ENCODE measurements around the gene KIT.

The KIT gene

DNA sequence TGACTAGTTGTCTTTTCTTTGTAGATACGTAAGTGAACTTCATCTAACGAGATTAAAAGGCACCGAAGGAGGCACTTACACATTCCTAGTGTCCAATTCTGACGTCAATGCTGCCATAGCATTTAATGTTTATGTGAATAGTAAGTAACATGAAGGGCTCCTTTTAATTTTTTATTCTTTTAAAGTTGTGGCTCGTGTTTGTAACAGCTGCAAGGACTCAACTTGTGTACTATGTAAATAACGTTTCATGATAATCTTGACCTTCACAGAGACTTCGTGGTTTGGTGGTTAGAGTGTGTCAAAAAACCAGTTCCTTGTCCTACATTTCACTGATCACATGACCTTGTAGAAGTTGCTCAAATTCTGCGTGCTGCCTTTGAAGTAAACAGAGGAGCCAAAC is 51.6 kb downstream of the KIT start:
- no peaks in the 10 kb centered on the region for H3K9me3 ChIP-seq (ENCODE audit: control insufficient read depth in 1 of 2, low read length in 2 of 2)
- no peaks in the 10 kb centered on the region for H3K4me1 ChIP-seq (ENCODE audit: control insufficient read depth in 1 of 2, insufficient read depth in 2 of 2, low read length in 2 of 2)
- H3K27me3 ChIP-seq (ENCODE audit: low read depth, low read length): no peaks in the 10 kb centered on the region
- no peaks in the 10 kb centered on the region for H3K36me3 ChIP-seq (ENCODE audit: control insufficient read depth in 1 of 2, insufficient read depth in 2 of 2, low read length in 2 of 2)
- no peak overlapping the region for H3K4me3 ChIP-seq (ENCODE audit: low read depth in 1 of 2, low read length in 2 of 2)
- H3K27ac ChIP-seq (ENCODE audit: low read length): no peak overlapping the region

DNA sequence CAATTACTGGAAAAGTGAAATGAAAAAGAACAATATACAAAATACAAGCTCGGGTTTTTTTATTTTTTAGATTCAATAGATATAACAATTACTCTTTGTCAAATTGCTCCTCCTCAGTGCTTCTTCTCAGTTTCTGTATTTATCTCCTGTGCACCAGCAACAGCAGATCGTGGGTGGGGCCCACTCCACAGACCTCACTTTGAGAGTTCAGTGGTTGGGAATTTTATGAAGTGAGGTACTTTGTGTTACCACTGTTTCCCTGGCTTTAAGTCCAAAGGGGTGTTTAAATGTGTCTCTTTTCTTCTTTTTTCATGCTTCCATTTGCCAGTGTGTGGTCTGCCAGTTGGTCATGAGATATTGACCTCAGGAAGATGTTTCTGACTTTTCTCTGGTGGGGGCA is 54.4 kb downstream of the KIT start:
- H3K9me3 ChIP-seq (ENCODE audit: control insufficient read depth in 1 of 2, low read length in 2 of 2): no peaks in the 10 kb centered on the region
- no peaks in the 10 kb centered on the region for H3K4me1 ChIP-seq (ENCODE audit: control insufficient read depth in 1 of 2, insufficient read depth in 2 of 2, low read length in 2 of 2)
- H3K27me3 ChIP-seq (ENCODE audit: low read depth, low read length): no peaks in the 10 kb centered on the region
- no peak overlapping the region for H3K27ac ChIP-seq (ENCODE audit: low read length)
- no peak overlapping the region for H3K4me3 ChIP-seq (ENCODE audit: low read depth in 1 of 2, low read length in 2 of 2)
- H3K36me3 ChIP-seq (ENCODE audit: control insufficient read depth in 1 of 2, insufficient read depth in 2 of 2, low read length in 2 of 2): no peaks in the 10 kb centered on the region

DNA sequence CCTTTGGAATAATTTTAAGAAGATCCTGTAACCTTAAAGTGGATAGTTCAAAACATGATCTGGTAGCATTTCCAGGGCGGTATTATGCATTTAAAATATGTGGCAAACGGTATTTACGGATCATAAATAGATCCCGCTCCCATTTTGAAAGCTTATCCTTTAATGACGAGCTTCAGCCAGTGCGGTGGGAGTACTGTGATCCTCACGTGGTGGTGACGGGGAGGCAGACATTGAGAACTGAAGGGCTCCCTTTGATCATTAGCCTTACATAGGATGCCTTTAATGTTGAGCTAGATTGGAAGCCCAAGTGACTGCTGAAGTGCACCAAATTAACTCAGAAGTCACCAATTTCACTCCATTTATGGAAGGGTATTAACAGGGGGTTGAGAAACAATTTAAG is 56.9 kb downstream of the KIT start:
- Histone ChIP-seq H3K4me1 (ENCODE audit: control insufficient read depth in 1 of 2, insufficient read depth in 2 of 2, low read length in 2 of 2) (no peaks in the 10 kb centered on the region), H3K4me3 (ENCODE audit: low read depth in 1 of 2, low read length in 2 of 2) (no peak overlapping the region), H3K9me3 (ENCODE audit: control insufficient read depth in 1 of 2, low read length in 2 of 2) (no peaks in the 10 kb centered on the region), H3K36me3 (ENCODE audit: control insufficient read depth in 1 of 2, insufficient read depth in 2 of 2, low read length in 2 of 2) (no peaks in the 10 kb centered on the region), H3K27ac (ENCODE audit: low read length) (no peak overlapping the region), H3K27me3 (ENCODE audit: low read depth, low read length) (no peaks in the 10 kb centered on the region)

DNA sequence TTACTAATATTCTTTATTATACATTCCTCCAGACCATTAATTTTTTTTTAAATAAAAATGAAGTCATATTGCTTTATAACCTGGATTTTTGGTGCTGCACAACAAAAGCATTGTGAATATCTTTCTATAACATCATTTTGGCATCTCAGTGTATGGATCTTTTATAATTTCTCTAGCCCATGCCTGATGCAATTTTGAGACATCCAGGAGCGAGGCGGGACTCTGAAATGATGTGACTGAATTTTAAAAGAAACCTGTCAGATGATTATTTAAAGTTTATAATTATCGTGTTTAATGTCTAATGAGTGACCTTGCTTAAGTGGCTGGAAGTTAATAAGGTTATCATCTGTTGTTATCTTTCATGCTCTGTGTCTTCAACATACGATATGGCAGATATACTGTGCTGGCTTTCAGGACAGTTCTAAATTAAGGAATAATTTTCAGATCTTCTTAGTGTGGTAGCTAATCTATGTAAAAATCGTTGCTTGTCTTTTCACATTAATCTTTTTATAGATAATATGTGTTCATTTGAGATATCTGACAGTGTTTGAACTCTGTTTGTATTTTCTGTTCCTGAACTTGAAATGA is 58.8 kb downstream of the KIT start:
- no peak overlapping the region for H3K27ac ChIP-seq (ENCODE audit: low read length)
- H3K36me3 ChIP-seq (ENCODE audit: control insufficient read depth in 1 of 2, insufficient read depth in 2 of 2, low read length in 2 of 2): no peaks in the 10 kb centered on the region
- H3K4me3 ChIP-seq (ENCODE audit: low read depth in 1 of 2, low read length in 2 of 2): no peak overlapping the region
- no peaks in the 10 kb centered on the region for H3K9me3 ChIP-seq (ENCODE audit: control insufficient read depth in 1 of 2, low read length in 2 of 2)
- no peaks in the 10 kb centered on the region for H3K27me3 ChIP-seq (ENCODE audit: low read depth, low read length)
- H3K4me1 ChIP-seq (ENCODE audit: control insufficient read depth in 1 of 2, insufficient read depth in 2 of 2, low read length in 2 of 2): no peaks in the 10 kb centered on the region

DNA sequence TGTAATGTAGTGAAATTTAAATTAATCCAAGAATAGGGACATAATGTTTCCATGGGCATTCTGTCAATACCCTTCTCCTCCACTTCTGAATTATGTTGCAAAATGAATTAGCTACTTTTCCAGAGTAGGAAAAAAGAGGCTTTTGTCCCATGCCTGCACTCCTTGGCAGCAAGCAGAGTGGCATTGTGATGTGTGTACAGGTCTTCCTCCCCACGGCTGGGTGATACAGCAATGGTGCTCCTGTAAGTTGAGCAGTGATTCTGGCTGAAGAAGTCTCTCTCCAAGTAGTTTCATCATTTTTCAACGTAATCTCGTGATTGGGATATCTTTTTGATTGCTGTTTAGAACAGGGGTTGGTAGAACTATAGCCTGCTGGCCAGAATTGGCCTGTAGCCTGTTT is 59.9 kb downstream of the KIT start:
- no peaks in the 10 kb centered on the region for H3K36me3 ChIP-seq (ENCODE audit: control insufficient read depth in 1 of 2, insufficient read depth in 2 of 2, low read length in 2 of 2)
- H3K27me3 ChIP-seq (ENCODE audit: low read depth, low read length): no peaks in the 10 kb centered on the region
- H3K4me1 ChIP-seq (ENCODE audit: control insufficient read depth in 1 of 2, insufficient read depth in 2 of 2, low read length in 2 of 2): no peaks in the 10 kb centered on the region
- no peak overlapping the region for H3K4me3 ChIP-seq (ENCODE audit: low read depth in 1 of 2, low read length in 2 of 2)
- H3K27ac ChIP-seq (ENCODE audit: low read length): no peak overlapping the region
- H3K9me3 ChIP-seq (ENCODE audit: control insufficient read depth in 1 of 2, low read length in 2 of 2): no peaks in the 10 kb centered on the region

DNA sequence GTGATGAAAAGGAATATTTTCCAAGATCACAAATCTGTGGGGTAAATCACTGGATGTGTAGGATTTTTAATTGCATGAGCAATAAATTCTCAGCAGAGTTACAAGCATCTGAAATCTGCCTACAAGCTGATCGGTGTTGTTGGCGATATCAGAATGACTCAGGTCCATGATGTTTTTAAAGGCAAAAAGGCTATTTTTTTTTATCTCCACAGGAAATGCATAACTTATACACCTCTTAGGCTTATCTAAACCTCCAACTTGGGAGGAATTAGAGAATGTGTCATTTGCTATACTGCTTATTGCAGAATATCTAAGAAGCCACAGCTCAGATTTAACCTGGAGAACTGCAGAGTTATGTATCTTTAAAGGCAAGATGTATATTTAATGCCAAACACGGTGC is 61.6 kb downstream of the KIT start:
- Histone ChIP-seq H3K9me3 (ENCODE audit: control insufficient read depth in 1 of 2, low read length in 2 of 2) (no peaks in the 10 kb centered on the region), H3K27ac (ENCODE audit: low read length) (no peak overlapping the region), H3K27me3 (ENCODE audit: low read depth, low read length) (no peaks in the 10 kb centered on the region), H3K36me3 (ENCODE audit: control insufficient read depth in 1 of 2, insufficient read depth in 2 of 2, low read length in 2 of 2) (no peaks in the 10 kb centered on the region), H3K4me1 (ENCODE audit: control insufficient read depth in 1 of 2, insufficient read depth in 2 of 2, low read length in 2 of 2) (no peaks in the 10 kb centered on the region), H3K4me3 (ENCODE audit: low read depth in 1 of 2, low read length in 2 of 2) (no peak overlapping the region)

DNA sequence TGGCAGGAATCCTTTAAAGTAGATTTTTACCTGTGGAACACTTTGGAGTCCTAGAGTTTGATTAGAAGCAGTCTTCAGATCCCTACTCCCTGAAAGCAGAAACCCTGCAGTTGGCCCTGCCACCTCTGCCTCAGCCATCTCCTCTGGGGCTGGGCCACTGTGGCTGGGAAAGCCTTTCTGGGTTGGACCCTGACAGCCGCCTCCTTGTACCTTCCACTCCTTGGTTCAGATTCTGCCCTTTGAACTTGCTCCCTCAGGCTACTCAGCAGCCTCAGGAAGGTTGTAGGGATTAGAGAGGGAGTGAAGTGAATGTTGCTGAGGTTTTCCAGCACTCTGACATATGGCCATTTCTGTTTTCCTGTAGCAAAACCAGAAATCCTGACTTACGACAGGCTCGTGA is 65.5 kb downstream of the KIT start:
- Histone ChIP-seq H3K9me3 (ENCODE audit: control insufficient read depth in 1 of 2, low read length in 2 of 2) (no peaks in the 10 kb centered on the region), H3K4me1 (ENCODE audit: control insufficient read depth in 1 of 2, insufficient read depth in 2 of 2, low read length in 2 of 2) (no peaks in the 10 kb centered on the region), H3K27me3 (ENCODE audit: low read depth, low read length) (no peaks in the 10 kb centered on the region), H3K4me3 (ENCODE audit: low read depth in 1 of 2, low read length in 2 of 2) (no peak overlapping the region), H3K36me3 (ENCODE audit: control insufficient read depth in 1 of 2, insufficient read depth in 2 of 2, low read length in 2 of 2) (no peaks in the 10 kb centered on the region), H3K27ac (ENCODE audit: low read length) (no peak overlapping the region)

DNA sequence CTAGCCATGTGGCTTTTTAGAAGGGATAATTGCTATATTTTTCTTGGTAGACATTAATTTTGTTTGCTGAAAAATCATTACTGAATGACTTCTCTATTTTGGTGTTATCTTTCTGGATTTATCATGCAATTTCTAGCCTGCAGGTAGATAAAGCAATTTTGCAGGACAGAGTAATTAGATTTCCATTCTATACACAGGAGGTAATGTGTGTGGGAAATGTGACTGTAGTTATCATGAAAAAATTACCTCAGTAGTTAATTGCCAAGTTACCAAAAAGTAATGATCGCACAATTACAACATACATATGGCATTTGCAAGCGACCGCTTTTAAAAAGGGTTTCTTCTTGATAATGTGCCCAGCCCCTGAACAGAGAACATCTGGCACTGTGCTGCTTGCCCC is 66.1 kb downstream of the KIT start:
- H3K36me3 ChIP-seq (ENCODE audit: control insufficient read depth in 1 of 2, insufficient read depth in 2 of 2, low read length in 2 of 2): no peaks in the 10 kb centered on the region
- H3K9me3 ChIP-seq (ENCODE audit: control insufficient read depth in 1 of 2, low read length in 2 of 2): no peaks in the 10 kb centered on the region
- no peaks in the 10 kb centered on the region for H3K27me3 ChIP-seq (ENCODE audit: low read depth, low read length)
- no peaks in the 10 kb centered on the region for H3K4me1 ChIP-seq (ENCODE audit: control insufficient read depth in 1 of 2, insufficient read depth in 2 of 2, low read length in 2 of 2)
- no peak overlapping the region for H3K27ac ChIP-seq (ENCODE audit: low read length)
- no peak overlapping the region for H3K4me3 ChIP-seq (ENCODE audit: low read depth in 1 of 2, low read length in 2 of 2)

DNA sequence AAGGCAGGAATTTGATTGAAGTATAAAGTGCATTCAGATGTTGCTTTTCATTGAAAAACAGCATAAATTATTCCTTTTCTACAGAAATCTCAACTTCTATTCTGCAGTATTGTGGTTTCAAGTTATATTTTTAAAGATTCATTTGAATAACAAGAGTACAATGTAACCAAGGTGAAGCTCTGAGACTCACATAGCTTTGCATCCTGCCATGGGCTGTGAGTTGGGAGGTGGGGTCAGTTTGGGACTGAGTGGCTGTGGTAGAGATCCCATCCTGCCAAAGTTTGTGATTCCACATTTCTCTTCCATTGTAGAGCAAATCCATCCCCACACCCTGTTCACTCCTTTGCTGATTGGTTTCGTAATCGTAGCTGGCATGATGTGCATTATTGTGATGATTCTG is 69.2 kb downstream of the KIT start:
- no peak overlapping the region for H3K4me3 ChIP-seq (ENCODE audit: low read depth in 1 of 2, low read length in 2 of 2)
- H3K4me1 ChIP-seq (ENCODE audit: control insufficient read depth in 1 of 2, insufficient read depth in 2 of 2, low read length in 2 of 2): no peaks in the 10 kb centered on the region
- H3K27ac ChIP-seq (ENCODE audit: low read length): no peak overlapping the region
- H3K27me3 ChIP-seq (ENCODE audit: low read depth, low read length): no peaks in the 10 kb centered on the region
- H3K36me3 ChIP-seq (ENCODE audit: control insufficient read depth in 1 of 2, insufficient read depth in 2 of 2, low read length in 2 of 2): no peaks in the 10 kb centered on the region
- H3K9me3 ChIP-seq (ENCODE audit: control insufficient read depth in 1 of 2, low read length in 2 of 2): no peaks in the 10 kb centered on the region

DNA sequence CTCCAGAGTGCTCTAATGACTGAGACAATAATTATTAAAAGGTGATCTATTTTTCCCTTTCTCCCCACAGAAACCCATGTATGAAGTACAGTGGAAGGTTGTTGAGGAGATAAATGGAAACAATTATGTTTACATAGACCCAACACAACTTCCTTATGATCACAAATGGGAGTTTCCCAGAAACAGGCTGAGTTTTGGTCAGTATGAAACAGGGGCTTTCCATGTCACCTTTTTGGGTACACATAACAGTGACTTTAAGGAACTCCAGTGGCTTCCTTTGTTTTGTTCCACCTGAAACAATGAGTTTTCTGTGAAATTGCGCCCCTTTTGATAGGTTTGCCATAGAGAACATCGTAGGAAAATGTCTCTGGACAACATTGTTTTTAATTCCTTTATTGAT is 69.6 kb downstream of the KIT start:
- Histone ChIP-seq H3K4me3 (ENCODE audit: low read depth in 1 of 2, low read length in 2 of 2) (no peak overlapping the region), H3K27ac (ENCODE audit: low read length) (no peak overlapping the region), H3K9me3 (ENCODE audit: control insufficient read depth in 1 of 2, low read length in 2 of 2) (no peaks in the 10 kb centered on the region), H3K4me1 (ENCODE audit: control insufficient read depth in 1 of 2, insufficient read depth in 2 of 2, low read length in 2 of 2) (no peaks in the 10 kb centered on the region), H3K36me3 (ENCODE audit: control insufficient read depth in 1 of 2, insufficient read depth in 2 of 2, low read length in 2 of 2) (no peaks in the 10 kb centered on the region), H3K27me3 (ENCODE audit: low read depth, low read length) (no peaks in the 10 kb centered on the region)

DNA sequence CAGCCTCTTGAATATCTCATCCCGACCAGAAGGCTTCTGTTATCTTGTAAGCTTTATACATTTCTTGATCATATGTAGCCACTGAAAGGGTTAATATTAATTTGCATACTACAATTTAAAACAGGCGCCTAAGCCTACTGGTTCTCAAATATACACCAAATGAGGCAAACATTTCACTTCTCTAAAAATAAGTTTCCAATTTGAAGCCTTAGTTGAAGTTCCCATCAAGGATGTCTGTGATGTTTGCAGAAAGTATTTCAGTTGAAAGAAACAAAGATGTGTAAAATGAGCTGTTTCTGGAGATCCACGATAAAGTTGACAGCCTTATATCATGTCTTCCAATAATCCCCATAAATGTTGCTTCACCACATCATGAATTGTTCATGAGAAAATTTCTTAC is 70.6 kb downstream of the KIT start:
- Histone ChIP-seq H3K4me3 (ENCODE audit: low read depth in 1 of 2, low read length in 2 of 2) (no peak overlapping the region), H3K4me1 (ENCODE audit: control insufficient read depth in 1 of 2, insufficient read depth in 2 of 2, low read length in 2 of 2) (no peaks in the 10 kb centered on the region), H3K9me3 (ENCODE audit: control insufficient read depth in 1 of 2, low read length in 2 of 2) (no peaks in the 10 kb centered on the region), H3K27ac (ENCODE audit: low read length) (no peak overlapping the region), H3K27me3 (ENCODE audit: low read depth, low read length) (no peaks in the 10 kb centered on the region), H3K36me3 (ENCODE audit: control insufficient read depth in 1 of 2, insufficient read depth in 2 of 2, low read length in 2 of 2) (no peaks in the 10 kb centered on the region)

DNA sequence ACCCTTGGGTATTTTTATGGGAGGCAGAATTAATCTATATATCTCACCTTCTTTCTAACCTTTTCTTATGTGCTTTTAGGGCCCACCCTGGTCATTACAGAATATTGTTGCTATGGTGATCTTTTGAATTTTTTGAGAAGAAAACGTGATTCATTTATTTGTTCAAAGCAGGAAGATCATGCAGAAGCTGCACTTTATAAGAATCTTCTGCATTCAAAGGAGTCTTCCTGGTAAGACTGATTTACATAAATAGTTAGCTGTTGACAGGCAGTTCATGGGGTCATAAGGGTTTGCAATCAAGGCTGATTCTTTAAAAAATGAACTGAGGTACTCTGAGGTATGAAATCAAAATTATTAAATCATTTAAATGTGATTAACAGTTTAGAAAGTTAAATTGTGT is 71.5 kb downstream of the KIT start:
- no peaks in the 10 kb centered on the region for H3K4me1 ChIP-seq (ENCODE audit: control insufficient read depth in 1 of 2, insufficient read depth in 2 of 2, low read length in 2 of 2)
- H3K27me3 ChIP-seq (ENCODE audit: low read depth, low read length): no peaks in the 10 kb centered on the region
- no peaks in the 10 kb centered on the region for H3K36me3 ChIP-seq (ENCODE audit: control insufficient read depth in 1 of 2, insufficient read depth in 2 of 2, low read length in 2 of 2)
- no peak overlapping the region for H3K27ac ChIP-seq (ENCODE audit: low read length)
- no peak overlapping the region for H3K4me3 ChIP-seq (ENCODE audit: low read depth in 1 of 2, low read length in 2 of 2)
- no peaks in the 10 kb centered on the region for H3K9me3 ChIP-seq (ENCODE audit: control insufficient read depth in 1 of 2, low read length in 2 of 2)

Measured in muscle layer of duodenum (tissue), 2 donors.